Measurements from ENCODE around the gene PALLD.

PALLD gene

GRCh38 chr4:168529257-168529656 is 32.4 kb downstream of the PALLD start:
- TF ChIP-seq CTCF (IDR thresholded peaks at IDR 0.05; ENCODE audit: control insufficient read depth, insufficient read depth, low read depth, low read length, missing control alignments) = no peak
- no peak for DNase-seq (ENCODE audit: low read depth)
- no peak overlapping the region for H3K4me3 ChIP-seq (ENCODE audit: control insufficient read depth, low read depth, low read length)

GRCh38 chr4:168531305-168531704 is 34.5 kb downstream of the PALLD start:
- H3K4me3 ChIP-seq (ENCODE audit: control insufficient read depth, low read depth, low read length) = no peak overlapping the region
- no peak for TF ChIP-seq CTCF (IDR thresholded peaks at IDR 0.05; ENCODE audit: control insufficient read depth, insufficient read depth, low read depth, low read length, missing control alignments)
- DNase-seq (ENCODE audit: low read depth) = no peak

- H3K4me3 ChIP-seq (ENCODE audit: control insufficient read depth, low read depth, low read length) = no peak overlapping the region
- TF ChIP-seq CTCF (IDR thresholded peaks at IDR 0.05; ENCODE audit: control insufficient read depth, insufficient read depth, low read depth, low read length, missing control alignments) = no peak
- DNase-seq (ENCODE audit: low read depth) = no peak
Observed at GRCh38 chr4:168534535-168534934, 37.7 kb downstream of the PALLD start.

- no peak for TF ChIP-seq CTCF (IDR thresholded peaks at IDR 0.05; ENCODE audit: control insufficient read depth, insufficient read depth, low read depth, low read length, missing control alignments)
- DNase-seq (ENCODE audit: low read depth) = no peak
- H3K4me3 ChIP-seq (ENCODE audit: control insufficient read depth, low read depth, low read length) = no peak overlapping the region
Observed at GRCh38 chr4:168535689-168536088, 38.8 kb downstream of the PALLD start.

GRCh38 chr4:168536448-168536847 is 39.6 kb downstream of the PALLD start:
- TF ChIP-seq CTCF (IDR thresholded peaks at IDR 0.05; ENCODE audit: control insufficient read depth, insufficient read depth, low read depth, low read length, missing control alignments) = no peak
- no peak for DNase-seq (ENCODE audit: low read depth)
- H3K4me3 ChIP-seq (ENCODE audit: control insufficient read depth, low read depth, low read length) = no peak overlapping the region

- no peak for DNase-seq (ENCODE audit: low read depth)
- TF ChIP-seq CTCF (IDR thresholded peaks at IDR 0.05; ENCODE audit: control insufficient read depth, insufficient read depth, low read depth, low read length, missing control alignments) = no peak
- no peak overlapping the region for H3K4me3 ChIP-seq (ENCODE audit: control insufficient read depth, low read depth, low read length)
Observed at GRCh38 chr4:168537086-168537485, 40.2 kb downstream of the PALLD start.

- H3K4me3 ChIP-seq (ENCODE audit: control insufficient read depth, low read depth, low read length) = no peak overlapping the region
- no peak for TF ChIP-seq CTCF (IDR thresholded peaks at IDR 0.05; ENCODE audit: control insufficient read depth, insufficient read depth, low read depth, low read length, missing control alignments)
- no peak for DNase-seq (ENCODE audit: low read depth)
Observed at GRCh38 chr4:168537571-168537970, 40.7 kb downstream of the PALLD start.
